Liver (tissue), 9 donors: ENCODE measurements around the gene ALG12. TPM values are rescaled to one million over a fixed set of nuclear protein-coding genes. Genes with fewer than 3 reads are reported as not detected.
"Not testable (repeated sequence)": the region's sequence is repeated elsewhere in the genome, so short reads cannot be mapped to it uniquely, and the experiment has no call there.

ENCODE experiments used
- DNase-seq: peaks from one replicate; pipeline ENCODE4 v3.0.0-alpha.2; 2017; ENCODE audit warnings: low spot score
- H3K27ac ChIP-seq, 2 donors: one replicate each; pipeline ENCODE4 v1.7.0; 2013; ENCODE audit warnings: inconsistent platforms in 2 of 2, low read length in 2 of 2, control low read depth in 1 of 2, low read depth in 1 of 2, mild to moderate bottlenecking in 1 of 2
- H3K27me3 ChIP-seq, 4 donors: one replicate each; pipeline versions ENCODE4 v1.6.1 to v1.7.0; 2013; ENCODE audit warnings: low read length in 3 of 4, inconsistent platforms in 1 of 4, mild to moderate bottlenecking in 1 of 4, moderate library complexity in 1 of 4; ENCODE audit not compliant: control insufficient read depth in 4 of 4, insufficient read depth in 4 of 4
- H3K36me3 ChIP-seq, 4 donors: one replicate each; pipeline versions ENCODE4 v1.6.1 to v1.7.0; 2013; ENCODE audit warnings: low read length in 3 of 4, mild to moderate bottlenecking in 3 of 4, low read depth in 1 of 4, moderate library complexity in 1 of 4; ENCODE audit not compliant: control insufficient read depth in 4 of 4, insufficient read depth in 3 of 4
- H3K4me1 ChIP-seq, 4 donors: one replicate each; pipeline versions ENCODE4 v1.6.1 to v1.7.0; 2013; ENCODE audit warnings: low read length in 3 of 4, mild to moderate bottlenecking in 3 of 4, moderate library complexity in 1 of 4; ENCODE audit not compliant: control insufficient read depth in 4 of 4, insufficient read depth in 4 of 4
- H3K4me3 ChIP-seq, 3 donors: one replicate each; pipeline versions ENCODE4 v1.6.1 to v1.7.0; 2013; ENCODE audit warnings: low read length in 3 of 3, control low read depth in 1 of 3, low read depth in 1 of 3, mild to moderate bottlenecking in 1 of 3
- H3K9ac ChIP-seq, 2 donors: one replicate each; pipeline ENCODE4 v1.7.0; 2013; ENCODE audit warnings: low read length in 2 of 2, mild to moderate bottlenecking in 2 of 2, moderate library complexity in 2 of 2, control low read depth in 1 of 2, low read depth in 1 of 2
- H3K9me3 ChIP-seq, 4 donors: one replicate each; pipeline versions ENCODE4 v1.6.1 to v1.7.0; 2013; ENCODE audit warnings: low read length in 3 of 4; ENCODE audit not compliant: control insufficient read depth in 4 of 4
- ATF3 ChIP-seq: IDR thresholded peaks from 2 replicates; pipeline ENCODE4 v1.6.1; 2016; ENCODE audit warnings: antibody characterized with exemption
- CTCF ChIP-seq: fragments of 150-350 bp; IDR thresholded peaks from 2 replicates; pipeline ENCODE4 v1.5.1; 2017; ENCODE audit warnings: improper control_type of control experiment, low read depth, low read length; ENCODE audit not compliant: missing input control
- EGR1 ChIP-seq, 2 donors: IDR thresholded peaks; 2 replicates each; pipeline ENCODE4 v1.6.1; 2016 to 2018; ENCODE audit warnings: antibody characterized with exemption in 2 of 2, low read depth in 2 of 2
- FOXA1 ChIP-seq: IDR thresholded peaks from 2 replicates; pipeline ENCODE4 v1.6.1; 2016; ENCODE audit warnings: antibody characterized with exemption
- GABPA ChIP-seq, 2 donors: IDR thresholded peaks in 1 of 2; conservative IDR thresholded peaks in 1 of 2; 2 replicates each; pipeline ENCODE4 v1.6.1; 2016; ENCODE audit warnings: antibody characterized with exemption in 2 of 2, mild to moderate bottlenecking in 1 of 2, moderate library complexity in 1 of 2
- HNF4A ChIP-seq, 2 donors: conservative IDR thresholded peaks; 2 replicates each; pipeline ENCODE4 v1.6.1; 2016; ENCODE audit warnings: antibody characterized with exemption in 2 of 2, mild to moderate bottlenecking in 2 of 2
- HNF4G ChIP-seq: IDR thresholded peaks from 2 replicates; pipeline ENCODE4 v1.6.1; 2016; ENCODE audit warnings: antibody characterized with exemption
- JUND ChIP-seq, 2 donors: IDR thresholded peaks; 2 replicates each; pipeline ENCODE4 v1.6.1; 2016; ENCODE audit warnings: antibody characterized with exemption in 2 of 2
- MAX ChIP-seq: IDR thresholded peaks from 2 replicates; pipeline ENCODE4 v1.6.1; 2016; ENCODE audit warnings: antibody characterized with exemption
- NR2F2 ChIP-seq: IDR thresholded peaks from 2 replicates; pipeline ENCODE4 v1.6.1; 2016; ENCODE audit warnings: antibody characterized with exemption
- RAD21 ChIP-seq, 2 donors: IDR thresholded peaks; 2 replicates each; pipeline ENCODE4 v1.6.1; 2016; ENCODE audit warnings: antibody characterized with exemption in 2 of 2, mild to moderate bottlenecking in 2 of 2
- REST ChIP-seq: IDR thresholded peaks from 2 replicates; pipeline ENCODE4 v1.6.1; 2016; ENCODE audit warnings: antibody characterized with exemption, mild to moderate bottlenecking
- RXRA ChIP-seq, 2 donors: IDR thresholded peaks; 2 replicates each; pipeline ENCODE4 v1.6.1; 2017 to 2018; ENCODE audit warnings: antibody characterized with exemption in 2 of 2, mild to moderate bottlenecking in 1 of 2
- SP1 ChIP-seq: IDR thresholded peaks from 2 replicates; pipeline ENCODE4 v1.6.1; 2018; ENCODE audit warnings: antibody characterized with exemption, mild to moderate bottlenecking
- TAF1 ChIP-seq: conservative IDR thresholded peaks from 2 replicates; pipeline ENCODE4 v1.6.1; 2016; ENCODE audit warnings: antibody characterized with exemption, mild to moderate bottlenecking
- WGBS: extraction: QIAGEN DNeasy Blood & Tissue Kit; methylation state at CpG from one replicate; pipeline ENCODE4 v1.1.7; 2013; 5-methylcytosine and 5-hydroxymethylcytosine counted together
- polyA plus RNA-seq, 2 donors: library from polyadenylated mRNA; stranded (reverse) in 1 of 2; unstranded in 1 of 2; fragments of 200-250 nt in 1 of 2; fragments of >200 nt in 1 of 2; fragmentation: Nextera tagmentation in 1 of 2; extraction: Ambion mirVana in 1 of 2; gene quantifications; one replicate each; pipeline versions ENCODE4 v1.2.1 to v1.2.3, GENCODE V29; 2013 to 2015
- total RNA-seq, 2 donors: library from RNA; depleted of rRNA; stranded (reverse); fragments of >200 nt; gene quantifications; one replicate each; pipeline ENCODE4 v1.2.3, GENCODE V29; 2014
- donor health status: healthy.
- donor health status: healthy.
- donor health status: healthy.
- donor health status: healthy.
- donor health status: healthy.

ALG12 gene
- total and polyA plus RNA-seq, 4 donors, result 10.4 to 20.2 (median 14.0) TPM

- H3K36me3 ChIP-seq, H3K9ac ChIP-seq, H3K9me3 ChIP-seq, H3K4me3 ChIP-seq, H3K27me3 ChIP-seq, DNase-seq: not testable (repeated sequence)
- peak in 1 of 2 donors; percentile 79 for TF ChIP-seq GABPA (IDR thresholded peaks at IDR 0.05 in 1 of 2, conservative IDR thresholded peaks at IDR 0.05 in 1 of 2)
- 57% methylated on average over 13 of the region's 17 CpGs for WGBS
- H3K27ac ChIP-seq, result peak overlapping the region; percentile 22 to 58
- H3K4me1 ChIP-seq, result peaks cover 2 to 26% (median 20%) of the 10 kb centered on the region in 4 donors
Measured at GRCh38 chr22:49945042-49945794, 27.0 kb upstream of the ALG12 start.

GRCh38 chr22:49944399-49944891, 26.2 kb upstream of the ALG12 start:
- no peaks in the 10 kb centered on the region for H3K36me3 ChIP-seq
- H3K27ac ChIP-seq, result no peak overlapping the region
- H3K4me1 ChIP-seq, result peaks cover 2 to 21% (median 19%) of the 10 kb centered on the region in 4 donors
- TF ChIP-seq JUND (IDR thresholded peaks at IDR 0.05), result no peak
- no peak for TF ChIP-seq CTCF
- TF ChIP-seq TAF1, result no peak
- H3K9me3 ChIP-seq, result no peaks in the 10 kb centered on the region
- DNase-seq, result no peak
- WGBS, result 74% methylated on average over 13 of the region's 13 CpGs
- H3K27me3 ChIP-seq, result no peaks in the 10 kb centered on the region
- no peak overlapping the region for H3K9ac ChIP-seq
- H3K4me3 ChIP-seq, result peak overlapping the region in 1 of 3 donors; percentile 63

GRCh38 chr22:49943771-49944398, 25.6 kb upstream of the ALG12 start:
- WGBS, result 82% methylated on average over 25 of the region's 25 CpGs

More at GRCh38 chr22:49943771-49944398, 25.6 kb upstream of the ALG12 start:
- no peak for DNase-seq
- no peak for TF ChIP-seq FOXA1
- TF ChIP-seq RXRA (IDR thresholded peaks at IDR 0.05), result no peak
- no peak for TF ChIP-seq SP1
- TF ChIP-seq RAD21 (IDR thresholded peaks at IDR 0.05), result no peak
- no peak for TF ChIP-seq ATF3
- no peak for TF ChIP-seq CTCF
- TF ChIP-seq EGR1 (IDR thresholded peaks at IDR 0.05; ENCODE audit: low read depth in 2 of 2), result no peak
- TF ChIP-seq JUND (IDR thresholded peaks at IDR 0.05), result no peak
- TF ChIP-seq HNF4G, result no peak
- no peak for TF ChIP-seq TAF1
- no peak for TF ChIP-seq REST
- TF ChIP-seq MAX, result no peak
- TF ChIP-seq NR2F2, result no peak
- TF ChIP-seq HNF4A (conservative IDR thresholded peaks at IDR 0.05), result no peak
- H3K9me3 ChIP-seq, result no peaks in the 10 kb centered on the region
- H3K9ac ChIP-seq, result no peak overlapping the region
- no peaks in the 10 kb centered on the region for H3K36me3 ChIP-seq
- no peaks in the 10 kb centered on the region for H3K27me3 ChIP-seq
- peak overlapping the region in 1 of 3 donors; percentile 63 for H3K4me3 ChIP-seq
- no peak overlapping the region for H3K27ac ChIP-seq
- H3K4me1 ChIP-seq, result peaks cover 2 to 19% (median 17%) of the 10 kb centered on the region in 4 donors
